GM21723 (cell line): ENCODE data around the gene CALD1.
A peak's percentile ranks its signal among the peaks of the same experiment; 100 is the strongest.

ENCODE experiments used
- ATAC-seq: cut with Tn5 transposase; IDR thresholded peaks from one replicate; pipeline ENCODE4 v1.9.1; 2021; ENCODE audit warnings: mild to moderate bottlenecking, moderate library complexity; ENCODE audit not compliant: unreplicated experiment

The CALD1 gene

DNA sequence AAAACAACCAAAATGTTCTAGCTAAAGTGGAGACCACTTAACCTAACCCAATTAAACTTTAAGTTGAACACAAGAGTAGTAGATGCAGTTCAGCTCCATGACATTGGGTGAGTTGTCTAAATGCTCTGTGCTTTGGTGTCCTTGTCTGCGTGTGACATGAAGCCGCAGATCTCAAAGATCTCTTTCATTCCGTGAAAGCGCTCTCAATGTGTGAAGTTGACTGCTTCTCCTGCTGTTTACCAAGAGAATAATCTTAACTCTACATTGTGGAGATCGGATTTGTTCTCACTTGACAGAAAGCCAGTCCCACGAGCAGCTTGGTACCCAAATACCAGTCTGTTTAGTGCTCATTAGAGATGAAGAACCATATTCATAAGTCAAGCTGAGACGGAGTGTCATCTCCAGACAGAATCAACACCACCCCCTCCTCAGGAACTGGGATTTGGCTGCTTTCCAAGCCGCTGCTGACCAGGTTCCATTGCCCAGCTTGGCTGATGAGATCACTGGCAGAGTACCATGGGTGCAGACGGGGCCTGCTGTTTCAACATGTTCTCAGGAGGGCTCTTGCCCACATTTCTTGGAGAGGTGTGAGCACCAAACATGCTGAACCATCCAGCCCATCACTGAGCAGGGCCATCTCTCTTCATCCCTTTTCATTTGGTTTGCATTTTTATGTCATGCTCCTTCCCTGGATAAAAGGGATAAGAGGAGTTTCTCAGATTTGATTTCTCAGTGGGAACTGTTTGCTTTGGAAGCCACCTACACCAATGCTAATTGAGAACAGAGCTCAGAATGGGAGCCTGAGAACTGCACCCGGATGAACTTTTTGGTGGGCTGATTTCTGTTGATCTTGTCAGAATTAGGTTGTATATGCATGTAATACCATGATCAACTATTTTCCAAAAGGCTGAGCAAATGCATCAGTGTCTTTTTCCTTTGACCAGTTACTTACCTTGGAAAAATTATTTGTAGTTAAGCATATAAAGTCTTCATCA, 111.1 kb downstream of the CALD1 start:
- ATAC-seq = no peak

DNA sequence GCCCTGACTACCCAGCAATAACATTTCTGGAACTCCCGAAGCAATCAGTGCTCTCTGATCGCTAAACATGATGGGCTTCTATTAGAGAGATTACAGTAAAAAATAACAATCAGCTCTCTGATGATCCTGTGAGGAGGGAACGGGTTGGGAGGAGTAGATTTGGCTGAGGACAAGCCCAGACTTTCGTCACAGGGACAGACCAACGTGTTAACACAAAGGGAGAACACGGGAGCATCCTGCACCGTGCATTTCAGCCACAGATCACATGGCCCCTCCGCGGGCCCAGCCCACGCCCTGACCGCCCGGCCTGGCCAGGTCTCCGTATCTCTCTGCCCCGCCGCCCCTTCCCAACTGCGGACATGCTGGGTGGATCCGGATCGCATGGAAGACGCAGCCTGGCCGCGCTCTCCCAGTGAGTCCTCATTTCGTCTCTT, 111.8 kb downstream of the CALD1 start:
- ATAC-seq = no peak

DNA sequence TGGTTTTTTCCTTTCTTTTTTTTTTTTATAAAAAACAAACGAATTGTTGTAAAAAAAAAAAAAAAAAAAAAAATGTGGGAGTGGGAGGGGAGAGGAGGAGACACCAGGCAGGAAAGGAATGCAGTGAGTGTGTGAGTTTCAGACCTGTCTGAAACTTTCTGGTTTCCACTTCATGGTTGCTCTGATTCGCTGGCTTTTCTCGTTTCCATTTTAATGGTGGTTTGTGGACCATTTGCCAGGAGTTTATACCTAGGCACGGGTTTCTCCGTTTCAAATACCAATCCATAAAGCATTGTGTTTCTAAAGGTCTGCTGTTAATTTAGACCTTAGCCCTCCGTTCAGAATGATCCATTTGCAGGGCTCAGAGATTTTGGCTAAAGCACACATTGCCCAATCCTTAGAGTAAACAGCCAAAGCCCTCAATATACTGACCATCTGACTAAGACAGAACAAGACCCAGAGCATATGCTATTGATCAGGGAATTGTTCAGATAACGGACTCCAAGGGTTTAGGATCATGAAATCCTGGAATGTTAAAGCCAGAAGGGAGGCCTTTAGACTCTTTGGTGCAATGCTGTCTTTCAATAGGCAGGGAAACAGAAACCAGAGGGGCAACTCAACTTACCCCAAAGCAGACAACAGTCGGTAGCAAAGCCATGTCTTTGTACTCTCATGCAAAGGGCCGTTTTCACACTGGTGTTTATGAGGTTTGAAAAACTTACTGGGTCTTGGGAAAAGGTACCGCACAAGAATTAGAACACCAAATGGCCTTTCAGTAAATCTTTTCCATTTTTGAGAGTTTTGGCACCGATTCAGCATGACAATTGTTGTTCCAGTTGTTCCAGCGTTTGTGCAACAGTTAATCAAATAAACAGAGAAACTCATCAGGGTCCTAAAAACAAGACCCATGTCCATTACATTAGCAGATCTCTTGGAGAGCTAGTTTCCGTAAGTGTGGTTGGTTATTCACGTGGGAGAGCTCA, 112.6 kb downstream of the CALD1 start:
- no peak for ATAC-seq

DNA sequence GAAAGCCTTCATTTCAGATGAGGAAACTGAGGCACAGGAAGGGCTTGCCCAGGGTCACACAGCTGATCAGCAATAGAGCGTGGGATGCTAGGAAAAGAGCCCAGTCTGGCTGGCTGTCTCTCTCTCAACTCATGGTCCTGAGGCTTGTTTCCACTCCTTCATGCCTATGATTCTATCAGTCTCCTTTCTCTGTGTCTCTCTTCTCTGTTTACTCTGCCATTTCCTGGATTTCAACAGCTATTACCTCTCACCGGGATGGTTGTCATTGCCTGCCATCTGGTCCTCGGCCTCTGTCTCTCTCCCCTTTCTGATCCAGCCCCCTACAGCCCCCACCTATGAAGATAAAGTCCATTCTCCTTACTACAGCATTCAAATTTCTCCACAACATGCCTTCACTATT, 113.5 kb downstream of the CALD1 start:
- ATAC-seq = no peak

DNA sequence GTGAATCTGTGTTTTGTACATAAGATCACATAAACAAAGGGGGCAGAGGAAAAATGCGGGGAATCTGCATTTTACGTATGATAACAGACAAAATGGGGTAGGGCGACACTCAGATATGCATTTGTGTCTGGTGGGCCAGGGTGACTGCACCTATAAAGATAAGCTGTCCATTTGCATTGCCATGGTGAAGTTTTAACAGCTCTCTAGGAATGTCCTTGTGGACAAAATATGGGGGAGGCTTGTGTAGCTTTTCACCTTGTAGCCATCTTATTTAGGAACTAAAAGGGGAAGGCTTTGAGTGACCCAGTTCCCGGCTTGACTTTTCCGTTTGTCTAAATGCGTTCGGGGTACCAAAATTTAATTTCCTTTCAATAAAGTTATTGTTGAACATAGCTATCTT, 114.5 kb downstream of the CALD1 start:
- ATAC-seq = no peak

DNA sequence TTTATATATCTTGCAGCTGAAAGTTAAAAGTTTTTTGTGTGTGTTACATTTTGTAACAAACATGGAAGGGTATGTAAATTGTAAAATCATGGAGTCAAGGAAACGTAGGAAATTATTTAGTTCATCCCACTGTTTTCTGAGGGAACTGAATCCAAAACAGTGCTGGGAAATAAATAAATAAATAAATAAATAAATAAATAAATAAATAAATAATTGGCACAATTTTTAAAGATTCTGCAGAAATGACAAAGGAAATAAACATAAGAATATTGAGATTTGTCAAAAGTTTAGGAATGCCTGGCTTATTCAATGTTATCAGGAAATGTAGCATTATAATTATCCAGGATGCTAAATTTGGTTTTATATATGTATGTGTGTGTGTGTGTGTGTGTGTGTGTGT, 115.5 kb downstream of the CALD1 start:
- ATAC-seq = no peak

DNA sequence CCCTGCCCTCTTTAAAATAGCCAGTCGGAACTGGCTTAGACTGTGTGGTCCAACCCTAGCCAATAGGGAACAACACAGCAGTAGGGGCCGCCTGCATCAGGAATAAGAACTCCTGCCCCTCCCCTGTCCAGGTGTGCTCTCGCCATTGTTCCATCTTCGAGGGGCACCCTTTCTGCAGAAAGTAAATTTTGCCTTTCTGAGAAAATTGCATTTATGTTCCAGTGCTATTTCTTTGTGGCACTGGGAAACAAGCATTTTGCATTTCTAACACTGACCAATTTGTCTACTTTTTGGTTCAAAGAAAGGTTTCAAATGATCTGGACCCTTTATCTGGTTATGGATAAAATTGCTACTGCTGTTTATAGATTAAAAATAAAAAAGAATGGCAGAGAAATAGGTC, 116.6 kb downstream of the CALD1 start:
- ATAC-seq = no peak

DNA sequence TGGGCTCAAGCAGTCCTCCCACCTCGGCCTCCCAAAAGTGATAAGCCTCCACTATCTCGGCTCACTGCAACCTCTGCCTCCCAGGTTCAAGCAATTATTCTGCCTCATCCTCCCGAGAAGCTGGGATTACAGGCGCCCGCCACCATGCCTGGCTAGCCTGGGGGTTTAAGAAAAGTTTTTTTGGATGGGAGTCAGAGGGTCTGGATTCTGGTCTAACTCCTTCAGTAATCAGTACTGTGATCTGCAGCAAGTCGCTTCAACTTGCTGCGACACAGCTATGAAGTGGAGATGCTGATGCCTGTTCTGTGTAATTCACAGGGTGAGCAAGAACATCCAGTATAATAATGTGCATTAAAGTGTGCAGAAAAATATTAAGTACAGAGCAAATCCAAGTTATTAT, 118.5 kb downstream of the CALD1 start:
- ATAC-seq = no peak

DNA sequence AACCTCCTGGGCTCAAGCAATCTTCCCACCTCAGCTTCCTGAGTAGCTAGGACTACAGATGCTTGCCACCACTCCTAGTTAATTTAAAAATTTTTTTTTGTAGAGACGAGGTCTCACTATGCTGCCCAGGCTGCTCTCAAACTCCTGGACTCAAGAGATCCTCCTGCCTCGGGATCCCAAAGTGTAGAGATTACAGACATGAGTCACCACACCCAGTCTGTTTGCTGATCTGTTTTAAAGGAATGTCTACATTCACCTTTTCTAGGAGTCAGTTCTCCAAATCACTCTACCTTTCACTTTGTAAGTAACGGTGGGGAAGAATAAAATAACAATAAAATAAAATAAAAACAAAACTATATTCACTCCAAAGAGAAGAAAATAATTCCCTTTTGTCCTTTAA, 120.3 kb downstream of the CALD1 start:
- no peak for ATAC-seq

DNA sequence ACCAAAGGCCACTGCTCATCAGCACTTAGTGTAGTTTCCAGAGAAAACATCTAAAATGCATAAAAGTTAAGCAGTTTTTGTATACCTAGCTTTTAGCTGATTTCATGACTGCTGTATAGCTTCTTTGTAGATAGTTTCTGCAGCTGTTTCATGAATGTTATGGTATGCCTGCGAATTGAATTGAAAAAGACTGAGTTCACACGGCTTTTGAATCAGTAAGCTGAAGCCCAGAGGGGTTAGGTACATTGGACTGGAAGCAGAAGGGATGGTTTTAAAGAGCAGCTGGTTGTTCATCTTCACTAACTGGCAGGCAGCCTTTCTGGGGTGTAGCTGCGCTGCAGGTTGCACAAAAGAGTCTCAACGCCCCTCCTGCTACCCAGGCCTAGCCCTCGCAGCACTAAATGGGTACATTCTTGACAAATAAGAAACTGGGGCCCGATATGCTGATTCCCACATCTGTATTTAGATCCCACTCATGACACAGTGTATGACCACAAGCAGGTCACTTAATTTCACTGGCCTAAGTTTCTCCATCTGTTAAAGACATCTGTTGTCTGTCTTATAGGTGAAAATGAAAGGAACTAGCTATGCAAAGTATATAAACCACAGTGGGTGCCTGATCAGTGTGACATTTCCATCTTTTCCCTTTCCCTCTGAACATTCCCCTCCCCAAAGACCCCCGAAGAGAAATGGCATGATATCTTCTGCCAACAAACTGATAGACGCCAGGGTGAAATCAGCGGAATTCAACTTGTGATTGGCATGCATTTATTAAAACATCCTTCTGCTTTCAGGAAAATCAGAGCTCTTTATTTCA, 120.9 kb downstream of the CALD1 start:
- peak; percentile 91 for ATAC-seq

DNA sequence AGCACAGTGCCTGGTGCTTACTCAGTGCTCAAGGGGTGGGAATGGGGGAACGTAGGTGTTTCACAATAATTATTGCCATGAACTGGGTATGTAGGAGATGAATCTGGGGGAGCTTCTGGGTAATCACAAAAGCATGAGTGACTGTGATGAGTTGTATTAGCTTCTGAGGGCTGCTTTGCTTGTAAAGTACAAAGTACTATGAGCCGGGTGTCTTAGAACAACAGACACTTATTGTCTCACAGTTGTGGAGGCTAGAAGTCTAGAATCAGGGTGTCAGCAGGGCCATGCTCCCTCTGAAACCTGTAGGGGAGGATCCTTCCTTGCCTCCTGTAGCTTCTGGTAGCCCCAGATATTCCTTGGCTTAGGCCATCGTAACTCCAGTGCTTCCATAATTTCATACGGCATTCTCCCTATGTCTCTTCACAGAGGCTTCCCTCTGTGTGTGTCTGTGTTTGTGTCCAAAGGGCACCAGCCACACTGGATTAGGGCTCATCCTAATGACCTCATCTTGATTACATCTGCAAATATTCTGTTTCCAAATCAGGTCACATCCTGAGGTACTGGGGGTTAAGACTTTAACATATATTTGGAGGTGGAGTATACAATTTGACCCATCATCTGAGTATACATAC, 122.1 kb downstream of the CALD1 start:
- ATAC-seq = no peak

DNA sequence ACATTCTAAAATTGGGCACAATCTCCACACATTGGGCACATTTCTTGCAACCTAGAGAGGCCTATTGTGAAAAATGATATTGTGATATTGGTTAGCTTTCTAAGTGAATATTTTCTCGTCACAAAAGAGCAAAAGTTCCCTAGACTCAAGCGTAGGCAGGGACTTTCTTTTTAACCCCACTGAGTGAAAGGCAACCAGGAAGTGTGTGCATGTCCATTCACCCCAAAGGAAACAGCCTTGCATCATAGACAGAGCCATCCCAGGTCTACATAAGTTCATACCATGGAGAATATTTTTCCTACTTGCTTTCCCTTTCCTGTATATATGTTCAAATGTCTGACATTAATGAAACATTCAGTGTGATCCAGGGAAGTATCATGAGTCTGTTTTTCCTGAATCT, 122.6 kb downstream of the CALD1 start:
- no peak for ATAC-seq

DNA sequence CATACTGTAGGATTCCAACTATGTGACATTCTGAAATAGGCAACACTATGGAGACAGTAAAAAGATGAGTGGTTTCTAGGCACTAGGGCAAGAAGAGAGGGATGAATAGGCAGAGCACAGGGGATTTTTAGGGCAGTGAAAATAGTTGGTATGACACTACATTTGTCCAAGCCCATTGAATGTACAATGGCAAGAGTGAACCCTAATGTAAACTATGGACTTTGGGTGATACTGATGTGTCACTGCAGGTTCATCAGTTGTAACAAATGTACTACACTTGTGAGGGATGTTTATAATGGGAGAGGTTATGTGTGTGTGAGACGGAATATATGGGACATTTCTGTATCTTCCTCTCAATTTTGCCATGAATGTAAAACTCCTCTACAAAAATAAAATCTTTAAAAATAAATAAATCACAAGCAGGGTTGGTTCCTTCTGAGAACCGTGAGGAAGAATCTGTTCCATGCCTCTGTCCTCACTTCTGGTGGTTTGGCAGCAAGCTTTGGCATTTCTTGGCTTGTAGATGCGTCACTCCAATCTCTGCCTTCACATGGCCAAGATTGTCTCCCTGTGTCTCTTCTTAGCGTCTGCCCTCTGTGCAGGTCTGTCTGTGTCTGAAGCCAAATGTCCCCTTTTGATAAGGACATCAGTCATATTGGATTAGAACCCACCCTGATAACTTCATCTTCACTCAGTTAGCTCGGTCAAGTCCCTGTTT, 123.8 kb downstream of the CALD1 start:
- ATAC-seq = no peak

DNA sequence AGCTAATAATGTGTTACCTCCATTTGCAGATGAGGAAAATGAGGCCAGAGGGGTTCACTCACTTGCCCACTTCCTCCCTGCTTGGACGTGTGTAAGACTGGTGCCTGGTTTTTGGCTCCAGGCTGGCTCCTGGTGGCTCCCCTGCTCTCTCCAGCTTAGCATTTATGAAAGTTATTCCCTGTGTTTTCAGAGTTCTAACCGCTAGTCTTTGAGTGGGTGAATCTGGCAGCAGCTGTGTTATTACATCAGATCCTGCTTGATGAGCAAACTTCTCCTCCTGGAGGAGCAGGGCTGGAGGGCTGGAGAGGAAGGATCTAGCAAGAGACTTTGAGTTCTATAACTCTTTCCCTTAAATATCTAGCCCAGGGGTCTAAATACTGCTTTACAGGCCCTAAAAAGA, 125.9 kb downstream of the CALD1 start:
- ATAC-seq = no peak

DNA sequence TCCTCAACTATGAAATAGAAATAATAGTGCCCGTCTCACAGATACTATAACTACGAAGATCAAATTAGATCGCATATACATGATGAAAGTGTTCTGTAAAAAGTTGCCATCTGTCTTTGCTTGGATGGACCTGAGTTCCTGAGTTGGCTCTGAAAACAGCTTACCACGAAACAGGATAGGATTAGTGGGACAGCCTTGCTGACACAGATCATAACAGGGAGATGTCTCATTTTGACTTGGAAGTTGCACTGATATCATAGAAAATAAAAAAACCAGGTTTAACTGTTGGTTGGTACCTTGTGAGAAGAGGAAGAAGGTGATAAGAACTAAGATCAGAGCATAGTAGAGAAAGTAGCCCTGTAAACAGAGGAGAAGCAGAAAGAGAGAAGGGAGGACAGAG, 127.6 kb downstream of the CALD1 start:
- ATAC-seq = no peak

DNA sequence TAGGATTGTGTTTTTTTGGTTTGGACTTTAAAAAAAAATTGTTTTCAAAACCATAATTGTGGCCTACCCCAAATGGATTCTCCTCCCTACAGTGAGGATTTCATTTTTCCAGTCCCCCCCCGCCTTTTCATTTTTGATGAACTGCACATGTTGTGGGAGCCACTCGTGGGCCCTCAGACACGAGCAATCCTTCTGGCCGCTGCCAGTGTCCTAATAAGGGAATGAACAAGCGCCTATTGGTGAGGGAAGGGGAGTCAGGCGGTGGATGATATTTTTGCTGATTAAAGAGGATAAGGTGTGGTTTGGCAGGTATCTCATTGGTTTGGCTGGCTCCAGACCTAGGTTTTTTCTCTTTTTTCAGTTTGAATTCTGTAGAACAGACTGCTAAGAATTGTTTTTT, 128.2 kb downstream of the CALD1 start:
- no peak for ATAC-seq

DNA sequence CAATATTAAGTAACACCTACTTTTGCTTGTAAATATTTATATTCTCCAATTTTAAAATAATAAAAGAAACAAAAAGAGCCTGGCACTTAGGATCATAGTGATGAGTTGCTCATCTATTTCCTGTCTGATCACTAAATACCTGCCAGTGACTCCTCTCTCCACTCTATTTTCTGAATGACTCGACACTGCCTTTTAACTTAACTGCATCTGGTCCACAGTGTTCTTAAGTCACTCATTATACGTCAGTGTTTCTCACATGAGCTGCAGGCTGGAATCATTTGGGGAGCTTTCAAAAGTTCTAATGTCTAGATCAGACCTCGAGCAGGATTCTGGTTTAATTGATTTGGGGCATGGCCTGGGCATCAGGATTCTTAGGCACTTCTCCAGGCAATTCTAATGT, 128.9 kb downstream of the CALD1 start:
- no peak for ATAC-seq

DNA sequence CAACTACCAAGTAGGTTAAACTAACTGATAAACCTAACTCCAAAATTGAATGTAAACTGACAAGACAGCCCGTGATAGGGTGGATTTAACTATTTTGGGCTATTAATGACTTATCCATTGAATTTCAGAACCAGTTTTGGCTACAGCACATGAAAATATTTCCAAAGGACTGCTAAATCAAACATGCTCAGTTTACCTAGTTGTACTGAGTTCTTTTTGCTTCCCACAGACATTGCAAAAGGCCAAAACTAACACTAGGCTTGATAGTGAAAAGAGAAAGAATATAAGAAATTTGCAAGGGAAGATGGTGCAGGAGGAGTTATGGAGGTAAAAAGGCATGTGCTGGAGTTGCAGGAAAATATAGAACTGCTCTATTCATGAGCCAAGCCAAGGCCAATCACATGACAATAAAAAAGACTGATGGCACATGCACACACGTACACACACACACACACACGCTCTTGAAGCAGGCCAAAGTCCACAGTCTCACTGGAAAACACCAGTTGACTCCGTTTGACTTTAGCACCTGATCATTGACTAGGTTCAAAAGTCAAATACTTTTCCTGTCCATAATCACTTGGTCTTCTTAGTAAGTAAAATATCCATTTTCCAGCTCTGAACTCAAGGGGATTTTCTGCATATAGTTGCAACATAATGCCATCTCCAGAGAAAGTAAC, 130.9 kb downstream of the CALD1 start:
- ATAC-seq = no peak

DNA sequence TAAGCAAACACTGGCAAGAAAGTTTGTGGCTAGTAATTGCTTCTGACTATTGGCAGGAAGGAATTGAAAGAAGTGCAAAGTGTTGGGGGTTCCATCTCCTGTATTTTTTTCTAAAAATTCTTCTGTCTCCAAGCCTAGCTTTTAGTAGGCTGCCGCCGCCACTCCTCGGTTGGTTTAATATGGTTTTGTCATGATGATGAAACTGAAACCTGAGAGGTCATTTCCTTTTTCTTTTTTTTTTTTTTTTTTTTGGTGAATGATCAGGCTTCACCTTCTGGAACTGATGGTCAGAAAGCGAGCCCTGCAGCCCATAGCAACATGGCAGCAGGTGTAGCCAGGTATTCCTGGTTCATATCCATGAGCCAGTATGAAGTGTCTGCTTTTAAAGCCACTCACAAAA, 131.5 kb downstream of the CALD1 start:
- ATAC-seq = no peak
